Heart right ventricle (tissue), 16 donors: ENCODE results near the gene SMIM45.
A peak's percentile ranks its signal among the peaks of the same experiment; 100 is the strongest.

Experiments used
- ATAC-seq, 8 donors: fragments of 200-7000 bp; cut with Tn5 transposase; one replicate each; pipeline ENCODE4 v1.9.1; 2020; ENCODE audit warnings: mild to moderate bottlenecking in 8 of 8, moderate library complexity in 8 of 8, moderate number of reproducible peaks in 1 of 8
- DNase-seq, 2 donors: peaks; one replicate each; pipeline ENCODE4 v3.0.0-alpha.2; 2020
- H3K27ac ChIP-seq, 10 donors: fragments of 200-600 bp; sonication (generic) in 2 of 10; one replicate each; pipeline versions ENCODE4 v1.5.0 to v1.8.0; 2020 to 2022; ENCODE audit warnings: mild to moderate bottlenecking in 3 of 10
- H3K27me3 ChIP-seq, 7 donors: fragments of 200-600 bp; one replicate each; pipeline ENCODE4 v1.8.0; 2021 to 2022; ENCODE audit warnings: mild to moderate bottlenecking in 2 of 7
- H3K36me3 ChIP-seq, 9 donors: fragments of 200-600 bp; sonication (generic) in 1 of 9; one replicate each; pipeline versions ENCODE4 v1.5.0 to v1.8.0; 2020 to 2022; ENCODE audit warnings: mild to moderate bottlenecking in 2 of 9
- H3K4me1 ChIP-seq, 9 donors: fragments of 200-600 bp; sonication (generic) in 1 of 9; one replicate each; pipeline versions ENCODE4 v1.5.0 to v1.8.0; 2020 to 2022; ENCODE audit warnings: mild to moderate bottlenecking in 4 of 9
- H3K4me3 ChIP-seq, 10 donors: fragments of 200-600 bp; sonication (generic) in 2 of 10; one replicate each; pipeline versions ENCODE4 v1.5.0 to v1.8.0; 2020 to 2022; ENCODE audit warnings: mild to moderate bottlenecking in 7 of 10, moderate library complexity in 2 of 10
- H3K9me3 ChIP-seq, 11 donors: fragments of 200-600 bp in 10 of 11; sonication (generic) in 2 of 11; one replicate each; pipeline versions ENCODE4 v1.5.0 to v1.8.0; 2013 to 2022; ENCODE audit warnings: mild to moderate bottlenecking in 2 of 11, control low read depth in 1 of 11, moderate library complexity in 1 of 11
- CTCF ChIP-seq, 9 donors: fragments of 200-600 bp; sonication (generic) in 2 of 9; IDR thresholded peaks; one replicate each; pipeline versions ENCODE4 v1.5.0 to v1.8.0; 2021 to 2022; ENCODE audit warnings: antibody characterized with exemption in 9 of 9, mild to moderate bottlenecking in 5 of 9, moderate library complexity in 1 of 9
- WGBS, 2 donors: extraction: QIAGEN DNeasy Blood & Tissue Kit; methylation state at CpG; one replicate each; pipeline ENCODE4 v1.1.7; 2013; ENCODE audit warnings: inconsistent platforms in 1 of 2; 5-methylcytosine and 5-hydroxymethylcytosine counted together
- intact Hi-C, 10 donors: fragments of 100-400 bp; cut with DNase I; formaldehyde crosslinking; loops; one replicate each; pipeline versions ENCODE4 v1.11.1 to v1.14.2; 2022
- donor health status: Arrhythmogenic right ventricular cardiomyopathy.
- donor health status: ischemic (EF 13 %, LVEDD 7.1; RV severe dilation, severe dysfunction).
- donor health status: healthy with polysubstance abuse.
- donor health status: DM: no; HTN: yes; CAD: no.
- donor health status: DM: no; HTN: no; CAD: no.
- donor health status: ischemic (EF 25% LVEDD 6.9; RV normal size, moderate dysfunction).
- donor health status: ischemic (EF 25% LVEDD 5.7; RV mildly dilated, moderate dysfunction).
- donor health status: healthy.
- donor health status: DM: yes; HTN: yes; CAD: no.
- donor health status: Ischemic cardiomyopathy.
- donor health status: ischemic (EF 35%, LVEDD 5.7; RV mildly dilated, moderate dysfunction).
- donor health status: nonischemic (EF 11% LVEDD 7.7; RV severe dilation, severe dysfunction).
- donor health status: DM: yes; HTN: yes; CAD: no.
- donor health status: PGD.
- donor health status: ischemic (EF 29% LVEDD 5.4; RV normal size, mild dysfunction).
- donor health status: nonischemic (EF 23%, LVEDD 6.1; RV moderate dilation, normal function).

SMIM45 gene

GRCh38 chr22:41931701-41932269 is 20.2 kb upstream of the SMIM45 start:
- 86 to 90% methylated on average over 10 of the region's 10 CpGs for WGBS, 2 donors
- H3K27me3 ChIP-seq, result peaks cover 0 to 12% (median under 1%) of the 10 kb centered on the region in 7 donors
- H3K27ac ChIP-seq, result no peak overlapping the region
- H3K9me3 ChIP-seq, result no peaks in the 10 kb centered on the region
- H3K4me3 ChIP-seq, result no peak overlapping the region
- ATAC-seq, result no peak
- no peak for DNase-seq
- H3K4me1 ChIP-seq, result peaks cover 0 to 13% (median 0%) of the 10 kb centered on the region in 9 donors
- TF ChIP-seq CTCF (IDR thresholded peaks at IDR 0.05), result no peak
- intact Hi-C loops, result no loop called here
- no peaks in the 10 kb centered on the region for H3K36me3 ChIP-seq

DNA sequence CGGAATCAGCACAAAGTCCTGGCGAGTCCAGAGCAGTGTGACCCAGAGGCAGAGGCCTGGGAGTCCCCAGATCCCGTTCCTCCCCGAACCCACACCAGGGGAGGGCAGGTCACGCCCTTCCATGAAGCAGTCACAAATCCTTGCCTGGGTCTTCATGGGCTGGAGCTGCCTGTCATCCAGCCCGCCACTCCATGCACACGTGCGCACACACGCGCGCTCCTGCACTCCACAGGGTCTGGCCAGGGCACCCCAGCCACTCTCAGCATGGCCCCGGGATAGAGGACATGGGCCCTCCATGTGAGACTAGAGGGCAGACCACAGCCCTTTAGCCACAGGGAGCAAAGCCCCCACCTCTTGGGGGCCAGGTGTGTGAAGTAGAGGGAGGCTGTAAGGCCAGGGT is 19.6 kb upstream of the SMIM45 start:
- Histone ChIP-seq H3K4me1 (peaks cover 0 to 13% (median 0%) of the 10 kb centered on the region in 9 donors), H3K36me3 (no peaks in the 10 kb centered on the region), H3K27ac (no peak overlapping the region), H3K27me3 (peaks cover 0 to 6% (median 0%) of the 10 kb centered on the region in 7 donors), H3K9me3 (no peaks in the 10 kb centered on the region), H3K4me3 (no peak overlapping the region)
- no peak for ATAC-seq
- intact Hi-C loops, result no loop called here
- DNase-seq, result no peak
- WGBS, 2 donors, result 96 to 97% methylated on average over 12 of the region's 12 CpGs
- no peak for TF ChIP-seq CTCF (IDR thresholded peaks at IDR 0.05)

DNA sequence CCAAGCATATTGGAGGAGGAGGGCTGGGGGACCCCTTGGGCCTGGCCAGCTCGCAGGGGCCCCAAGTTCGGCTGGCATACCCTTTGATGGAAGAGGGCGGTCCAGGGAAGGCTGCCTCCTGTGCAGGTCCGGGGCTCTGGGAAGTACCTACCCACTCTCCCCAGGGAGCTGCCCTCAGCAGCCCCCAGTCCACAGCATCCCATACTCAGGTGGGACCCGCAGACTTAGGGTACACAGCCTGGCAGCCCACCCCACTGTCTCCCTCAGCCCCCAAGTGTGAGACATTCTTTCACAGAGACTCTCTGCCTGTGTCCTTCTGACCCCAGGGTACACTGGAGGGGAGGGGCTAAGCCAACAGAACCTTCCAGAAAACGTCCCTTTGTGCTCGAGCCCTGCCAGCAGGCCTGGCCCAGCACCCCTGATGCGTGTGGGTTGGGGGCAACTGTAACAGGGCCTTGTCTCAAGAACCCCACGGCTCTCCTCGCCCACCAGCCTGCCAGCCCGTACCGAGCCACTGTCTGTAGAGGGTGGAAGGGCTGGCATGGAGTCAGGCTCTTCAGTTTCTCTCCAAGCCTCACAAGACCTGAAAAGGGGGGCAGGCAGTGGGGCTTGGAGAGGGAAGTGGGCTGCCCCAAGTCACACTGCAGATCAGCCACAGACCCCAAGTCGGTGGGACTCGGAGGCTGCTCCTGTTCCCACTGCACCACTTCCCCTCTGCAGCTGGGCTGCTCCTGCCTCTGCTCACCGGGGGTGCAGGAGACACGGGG is 18.4 kb upstream of the SMIM45 start:
- peaks cover 0 to 17% (median 0%) of the 10 kb centered on the region in 9 donors for H3K4me1 ChIP-seq
- 84 to 87% methylated on average over 16 of the region's 16 CpGs for WGBS, 2 donors
- no peak for ATAC-seq
- intact Hi-C loops, result loop anchor here in 1 of 10 donors (2.0 kb wide), 2 partner anchors 65 to 107 kb away; no protein-coding TSS in a partner anchor
- H3K27me3 ChIP-seq, result no peaks in the 10 kb centered on the region
- no peak overlapping the region for H3K27ac ChIP-seq
- H3K36me3 ChIP-seq, result peaks cover 0 to 3% (median 0%) of the 10 kb centered on the region in 9 donors
- no peaks in the 10 kb centered on the region for H3K9me3 ChIP-seq
- DNase-seq, result no peak
- no peak overlapping the region for H3K4me3 ChIP-seq
- no peak for TF ChIP-seq CTCF (IDR thresholded peaks at IDR 0.05)

DNA sequence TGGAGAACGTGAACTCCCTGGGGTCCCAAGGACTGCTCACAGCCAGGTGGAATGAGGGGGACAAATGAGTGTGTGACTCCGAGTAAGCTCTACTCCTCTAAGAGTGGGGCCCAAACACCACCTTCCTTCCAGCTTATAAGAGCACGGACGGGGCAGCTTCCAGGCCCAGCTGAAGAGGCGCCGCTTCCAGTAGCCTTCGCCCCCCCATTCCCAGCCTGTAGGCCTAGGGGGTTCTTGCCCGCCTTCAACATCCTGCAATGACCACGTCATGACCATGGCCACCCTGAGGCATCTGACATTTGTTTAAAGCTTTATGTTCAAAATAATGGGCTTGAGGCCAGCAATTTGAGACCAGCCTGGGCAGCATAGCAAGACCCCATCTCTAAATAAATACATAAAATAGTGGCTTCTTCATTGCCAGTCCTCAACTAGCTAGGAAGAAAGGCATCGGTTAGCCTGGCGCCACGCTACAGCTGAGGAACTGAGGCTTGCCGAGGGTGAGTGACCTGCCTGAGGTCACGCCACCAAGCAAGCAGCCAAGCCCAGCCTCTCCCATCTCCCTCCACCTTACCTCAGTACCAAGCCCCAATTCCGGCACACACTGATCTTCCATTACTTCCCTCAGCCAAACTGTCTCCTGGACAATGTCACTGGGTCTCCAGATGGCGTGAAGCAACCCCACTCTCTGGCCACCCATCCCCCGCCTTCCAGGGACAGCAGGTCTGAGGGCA is 17.5 kb upstream of the SMIM45 start:
- TF ChIP-seq CTCF (IDR thresholded peaks at IDR 0.05), result no peak
- peaks cover 0 to 25% (median 7%) of the 10 kb centered on the region in 9 donors for H3K4me1 ChIP-seq
- H3K36me3 ChIP-seq, result peaks cover 0 to 11% (median 0%) of the 10 kb centered on the region in 9 donors
- WGBS, 2 donors, result 88 to 90% methylated on average over 17 of the region's 17 CpGs
- ATAC-seq (peak in 4 of 8 donors; percentile 43 to 55 (median 48)), DNase-seq (no peak)
- H3K4me3 ChIP-seq, result no peak overlapping the region
- H3K27me3 ChIP-seq, result no peaks in the 10 kb centered on the region
- H3K27ac ChIP-seq, result peak overlapping the region; percentile 20 to 76 (median 60)
- no peaks in the 10 kb centered on the region for H3K9me3 ChIP-seq
- intact Hi-C loops, result loop anchor here in 1 of 10 donors (2.0 kb wide), 2 partner anchors 66 to 108 kb away; no protein-coding TSS in a partner anchor
